ENCODE measurements around the gene PCGF6.

PCGF6 gene

DNA sequence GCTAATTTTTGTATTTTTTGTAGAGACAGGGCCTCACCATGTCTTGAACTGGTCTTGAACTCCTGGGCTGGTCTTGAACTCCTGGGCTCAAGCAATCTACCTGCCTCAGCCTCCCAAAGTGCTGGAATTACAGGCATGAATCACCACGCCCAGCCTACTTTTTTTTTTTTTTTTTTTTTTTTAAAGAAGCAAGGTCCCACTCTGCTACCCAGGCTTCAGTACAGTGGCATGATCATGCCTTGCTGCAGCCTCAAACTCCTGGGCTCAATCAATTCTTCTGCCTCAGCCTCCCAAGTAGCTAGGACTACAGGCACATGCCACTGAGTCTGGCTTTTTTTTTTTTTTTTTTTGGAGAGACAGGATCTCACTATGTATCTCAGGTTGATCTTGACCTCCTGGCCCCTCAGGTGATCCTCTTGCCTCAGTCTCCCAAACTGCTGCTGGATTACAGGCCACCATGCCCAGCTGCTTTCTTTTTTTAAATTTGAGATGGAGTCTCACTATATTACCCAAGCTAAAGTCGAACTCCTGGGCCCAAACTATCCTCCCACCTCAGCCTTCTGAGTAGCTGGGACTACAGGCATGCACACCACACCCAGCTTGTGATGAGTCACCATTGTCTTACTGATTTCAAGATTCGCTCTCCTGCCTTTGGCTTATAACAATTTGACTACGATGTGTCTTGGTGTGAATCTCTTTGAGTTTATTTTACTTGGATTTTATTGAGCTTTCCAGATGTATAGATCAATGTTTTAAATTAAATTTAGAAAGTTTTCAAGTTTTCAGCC is 96.2 kb downstream of the PCGF6 start:
- Histone ChIP-seq H3K36me3 (ENCODE audit: insufficient read depth, low read length) (no peaks in the 10 kb centered on the region), H3K9ac (ENCODE audit: low read depth, low read length) (no peak overlapping the region), H3K4me3 (ENCODE audit: low read length) (no peak overlapping the region), H3K27ac (ENCODE audit: low read depth, low read length) (no peak overlapping the region), H3K4me1 (ENCODE audit: insufficient read depth, low read length) (peaks cover 4% of the 10 kb centered on the region; the same call in 1 of the 2 replicates), H3K9me3 (ENCODE audit: insufficient read depth, low read depth, low read length) (peaks cover 5% of the 10 kb centered on the region), H3K27me3 (ENCODE audit: insufficient read depth, low read length) (no peaks in the 10 kb centered on the region)
- WGBS: 60% methylated on average over 4 of the region's 4 CpGs

DNA sequence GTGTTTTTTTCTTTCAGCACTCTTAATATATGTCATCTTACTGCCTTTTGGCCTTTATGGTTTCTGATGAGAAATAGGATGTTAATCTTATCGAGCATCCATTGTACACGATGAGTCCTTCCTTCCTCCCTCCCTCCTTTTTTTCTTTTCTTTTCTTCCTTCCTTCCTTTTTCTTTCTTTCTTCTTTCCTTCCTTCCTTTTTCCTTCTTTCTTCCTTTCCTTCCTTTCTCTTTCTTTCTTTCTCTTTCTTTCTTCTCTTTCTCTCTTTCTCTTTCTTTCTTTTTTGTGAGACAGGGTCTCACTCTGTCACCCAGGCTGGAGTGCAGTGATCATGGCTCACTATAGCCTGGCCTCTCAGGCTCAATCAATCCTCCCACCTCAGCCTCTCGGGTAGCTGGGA is 96.8 kb downstream of the PCGF6 start:
- Histone ChIP-seq H3K9me3 (ENCODE audit: insufficient read depth, low read depth, low read length) (no peaks in the 10 kb centered on the region), H3K4me1 (ENCODE audit: insufficient read depth, low read length) (peaks cover 4% of the 10 kb centered on the region; the same call in 1 of the 2 replicates), H3K9ac (ENCODE audit: low read depth, low read length) (no peak overlapping the region), H3K27ac (ENCODE audit: low read depth, low read length) (no peak overlapping the region), H3K4me3 (ENCODE audit: low read length) (no peak overlapping the region), H3K27me3 (ENCODE audit: insufficient read depth, low read length) (no peaks in the 10 kb centered on the region), H3K36me3 (ENCODE audit: insufficient read depth, low read length) (no peaks in the 10 kb centered on the region)
- WGBS: 94% methylated on average over 3 of the region's 3 CpGs
